Measurements from ENCODE around the gene GCHFR.

The GCHFR gene

DNA sequence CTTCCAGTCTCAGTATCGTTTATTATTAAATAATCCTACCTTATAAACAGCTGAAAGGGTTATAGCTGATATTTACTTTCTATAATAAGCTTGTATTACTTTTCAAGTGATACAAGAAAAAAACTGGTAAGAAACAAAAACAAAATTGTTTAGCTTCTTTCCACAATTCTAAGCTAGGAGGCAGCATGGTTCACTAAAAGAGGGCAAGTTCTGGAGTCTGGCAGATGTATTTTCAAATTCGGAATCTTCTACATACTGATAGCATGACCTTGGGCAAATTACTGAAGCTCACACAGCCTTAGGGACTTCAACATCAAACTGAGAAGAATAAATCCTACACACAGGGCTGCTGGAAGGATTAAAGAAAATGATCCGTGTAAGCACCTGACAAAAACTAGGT is 21.3 kb downstream of the GCHFR start:
- ATAC-seq (ENCODE audit: low read depth) (no peak), DNase-seq (ENCODE audit: low spot score) (no peak)
- H3K27me3 ChIP-seq (ENCODE audit: insufficient read depth, poor library complexity, severe bottlenecking), result no peaks in the 10 kb centered on the region
- H3K9me3 ChIP-seq (ENCODE audit: severe bottlenecking), result no peaks in the 10 kb centered on the region
- no peak overlapping the region for H3K4me3 ChIP-seq (ENCODE audit: severe bottlenecking)
- TF ChIP-seq, protein P1, sequence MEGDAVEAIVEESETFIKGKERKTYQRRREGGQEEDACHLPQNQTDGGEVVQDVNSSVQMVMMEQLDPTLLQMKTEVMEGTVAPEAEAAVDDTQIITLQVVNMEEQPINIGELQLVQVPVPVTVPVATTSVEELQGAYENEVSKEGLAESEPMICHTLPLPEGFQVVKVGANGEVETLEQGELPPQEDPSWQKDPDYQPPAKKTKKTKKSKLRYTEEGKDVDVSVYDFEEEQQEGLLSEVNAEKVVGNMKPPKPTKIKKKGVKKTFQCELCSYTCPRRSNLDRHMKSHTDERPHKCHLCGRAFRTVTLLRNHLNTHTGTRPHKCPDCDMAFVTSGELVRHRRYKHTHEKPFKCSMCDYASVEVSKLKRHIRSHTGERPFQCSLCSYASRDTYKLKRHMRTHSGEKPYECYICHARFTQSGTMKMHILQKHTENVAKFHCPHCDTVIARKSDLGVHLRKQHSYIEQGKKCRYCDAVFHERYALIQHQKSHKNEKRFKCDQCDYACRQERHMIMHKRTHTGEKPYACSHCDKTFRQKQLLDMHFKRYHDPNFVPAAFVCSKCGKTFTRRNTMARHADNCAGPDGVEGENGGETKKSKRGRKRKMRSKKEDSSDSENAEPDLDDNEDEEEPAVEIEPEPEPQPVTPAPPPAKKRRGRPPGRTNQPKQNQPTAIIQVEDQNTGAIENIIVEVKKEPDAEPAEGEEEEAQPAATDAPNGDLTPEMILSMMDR (IDR thresholded peaks at IDR 0.05; ENCODE audit: poor library complexity, severe bottlenecking), result peak; percentile 64
- peaks cover 46% of the 10 kb centered on the region for H3K4me1 ChIP-seq (ENCODE audit: insufficient read depth, poor library complexity, severe bottlenecking)
- H3K36me3 ChIP-seq (ENCODE audit: low read depth), result peaks cover 10% of the 10 kb centered on the region; the same call in 1 of the 2 replicates
- peak overlapping the region; percentile 96 for H3K27ac ChIP-seq (ENCODE audit: poor library complexity, severe bottlenecking)

DNA sequence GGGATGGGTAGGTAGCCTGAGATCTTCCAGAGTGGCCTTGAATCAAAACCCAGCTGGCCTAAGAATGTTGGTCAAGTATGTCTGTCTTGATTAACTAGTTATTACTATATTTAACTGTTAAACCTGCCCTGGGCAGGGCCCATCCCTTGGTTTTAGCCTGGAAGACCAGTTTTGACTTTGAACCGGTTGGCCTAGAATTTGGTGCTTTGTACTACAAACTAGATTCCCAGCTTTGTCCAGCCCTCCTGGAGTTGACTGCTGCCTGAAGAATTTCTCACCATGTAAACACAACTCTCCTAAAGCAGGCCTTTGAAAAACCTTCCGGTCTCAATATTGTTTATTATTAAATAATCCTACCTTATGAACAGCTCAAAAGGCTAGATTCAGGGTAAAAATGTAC is 21.9 kb downstream of the GCHFR start:
- Histone ChIP-seq H3K4me3 (ENCODE audit: severe bottlenecking) (no peak overlapping the region), H3K9me3 (ENCODE audit: severe bottlenecking) (no peaks in the 10 kb centered on the region), H3K27me3 (ENCODE audit: insufficient read depth, poor library complexity, severe bottlenecking) (no peaks in the 10 kb centered on the region), H3K4me1 (ENCODE audit: insufficient read depth, poor library complexity, severe bottlenecking) (peaks cover 53% of the 10 kb centered on the region), H3K27ac (ENCODE audit: poor library complexity, severe bottlenecking) (peak overlapping the region; percentile 96), H3K36me3 (ENCODE audit: low read depth) (peaks cover 13% of the 10 kb centered on the region)
- ATAC-seq (ENCODE audit: low read depth), result no peak
- TF ChIP-seq, protein P1 (IDR thresholded peaks at IDR 0.05; ENCODE audit: poor library complexity, severe bottlenecking), result no peak
- DNase-seq (ENCODE audit: low spot score), result no peak

DNA sequence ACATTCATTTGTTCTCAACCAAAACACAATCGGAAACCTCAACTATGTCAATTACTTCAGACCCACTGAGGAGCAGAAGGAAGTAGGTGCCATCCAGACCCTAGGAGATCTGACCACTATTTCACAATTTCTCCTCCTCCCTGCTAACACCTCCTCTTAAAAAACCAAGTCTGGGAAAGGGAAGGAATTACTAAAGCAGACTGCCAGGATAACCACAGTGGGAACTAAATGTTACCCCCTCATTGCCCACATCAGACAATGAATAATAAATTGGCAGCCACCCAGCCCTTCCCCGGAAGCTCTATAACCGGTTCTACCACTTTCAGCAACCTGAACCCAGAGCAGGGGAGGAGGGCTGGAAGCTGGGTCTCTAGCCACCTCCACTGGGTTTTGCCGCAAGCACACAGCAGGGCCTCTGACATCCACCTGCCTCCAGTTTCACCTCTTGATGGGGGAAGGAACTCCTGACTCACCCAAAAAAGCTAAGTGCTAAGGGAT is 23.5 kb downstream of the GCHFR start:
- Histone ChIP-seq H3K27me3 (ENCODE audit: insufficient read depth, poor library complexity, severe bottlenecking) (no peaks in the 10 kb centered on the region), H3K27ac (ENCODE audit: poor library complexity, severe bottlenecking) (peak overlapping the region; percentile 96), H3K9me3 (ENCODE audit: severe bottlenecking) (no peaks in the 10 kb centered on the region), H3K4me1 (ENCODE audit: insufficient read depth, poor library complexity, severe bottlenecking) (peaks cover 61% of the 10 kb centered on the region), H3K36me3 (ENCODE audit: low read depth) (peaks cover 29% of the 10 kb centered on the region), H3K4me3 (ENCODE audit: severe bottlenecking) (no peak overlapping the region)
- peak; percentile 84 for ATAC-seq (ENCODE audit: low read depth)
- peak; percentile 98 for DNase-seq (ENCODE audit: low spot score)
- TF ChIP-seq, protein P1 (IDR thresholded peaks at IDR 0.05; ENCODE audit: poor library complexity, severe bottlenecking), result no peak

DNA sequence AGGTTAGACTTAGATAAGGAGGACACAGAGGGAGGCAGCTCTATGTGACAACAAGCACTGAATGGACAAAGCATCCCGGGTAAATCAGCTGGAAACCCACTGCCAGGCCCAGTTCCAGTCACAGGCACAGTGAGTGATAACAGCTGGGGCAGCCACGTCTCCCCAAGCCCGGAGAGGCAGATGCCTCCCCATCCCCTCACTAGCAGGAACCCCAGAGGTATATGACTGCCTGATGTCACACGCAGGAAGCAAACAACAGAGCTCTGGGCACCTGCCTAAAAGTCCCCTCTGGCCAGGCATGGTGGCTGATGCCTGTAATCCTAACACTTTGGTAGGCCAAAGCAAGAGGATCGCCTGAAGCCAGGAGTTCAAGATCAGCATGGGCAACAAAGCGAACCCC is 24.1 kb downstream of the GCHFR start:
- TF ChIP-seq, protein P1 (IDR thresholded peaks at IDR 0.05; ENCODE audit: poor library complexity, severe bottlenecking), result no peak
- ATAC-seq (ENCODE audit: low read depth), result no peak; the same call in 2 of the 3 replicates
- H3K27me3 ChIP-seq (ENCODE audit: insufficient read depth, poor library complexity, severe bottlenecking), result no peaks in the 10 kb centered on the region
- H3K4me1 ChIP-seq (ENCODE audit: insufficient read depth, poor library complexity, severe bottlenecking), result peaks cover 64% of the 10 kb centered on the region
- no peaks in the 10 kb centered on the region for H3K9me3 ChIP-seq (ENCODE audit: severe bottlenecking)
- H3K27ac ChIP-seq (ENCODE audit: poor library complexity, severe bottlenecking), result peak overlapping the region; percentile 96
- H3K4me3 ChIP-seq (ENCODE audit: severe bottlenecking), result no peak overlapping the region
- peaks cover 32% of the 10 kb centered on the region for H3K36me3 ChIP-seq (ENCODE audit: low read depth)
- no peak for DNase-seq (ENCODE audit: low spot score)

DNA sequence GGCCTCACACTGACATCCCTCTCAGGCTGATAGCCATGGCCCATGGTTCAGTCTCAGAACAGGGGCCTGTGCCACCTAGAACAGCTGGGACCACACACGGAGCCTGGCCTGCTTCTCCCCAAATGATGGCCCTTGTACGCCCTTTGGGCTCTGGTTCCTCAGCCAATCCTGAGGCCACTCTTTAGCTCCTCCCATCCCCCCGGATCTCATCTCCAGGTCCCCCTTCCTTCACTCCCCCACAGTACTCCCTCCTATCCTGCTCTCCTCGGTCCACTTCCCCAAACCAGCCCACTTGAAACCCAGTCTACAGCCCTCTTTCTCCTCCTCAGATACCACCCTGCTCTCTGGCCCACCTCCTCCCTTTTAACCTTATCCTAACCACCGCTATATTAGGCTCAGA is 25.3 kb downstream of the GCHFR start:
- ATAC-seq (ENCODE audit: low read depth), result no peak
- Histone ChIP-seq H3K4me1 (ENCODE audit: insufficient read depth, poor library complexity, severe bottlenecking) (peaks cover 75% of the 10 kb centered on the region), H3K4me3 (ENCODE audit: severe bottlenecking) (no peak overlapping the region), H3K27ac (ENCODE audit: poor library complexity, severe bottlenecking) (peak overlapping the region; percentile 96), H3K9me3 (ENCODE audit: severe bottlenecking) (no peaks in the 10 kb centered on the region), H3K27me3 (ENCODE audit: insufficient read depth, poor library complexity, severe bottlenecking) (no peaks in the 10 kb centered on the region), H3K36me3 (ENCODE audit: low read depth) (peaks cover 32% of the 10 kb centered on the region)
- DNase-seq (ENCODE audit: low spot score), result no peak
- TF ChIP-seq, protein P1 (IDR thresholded peaks at IDR 0.05; ENCODE audit: poor library complexity, severe bottlenecking), result no peak

Measured in RWPE2 (cell line).